HepG2 (cell line): ENCODE measurements around the gene TMEM225B. TPM values are rescaled to one million over a fixed set of nuclear protein-coding genes. Genes with fewer than 3 reads are reported as not detected.

ENCODE experiments used
- ATAC-seq: fragments of 200-7000 bp; cut with Tn5 transposase; 3 replicates; pipeline ENCODE4 v1.9.1; 2020; ENCODE audit warnings: mild to moderate bottlenecking, moderate library complexity
- BruUV-seq: library from RNA; stranded (reverse); fragments of 400-500 nt; replicated peaks from 2 replicates; lab custom pipeline; 2021; lab: Mats Ljungman, UMichigan
- CTCF ChIA-PET: fragments of 300-600 bp; formaldehyde crosslinking; extraction: SDS; loops from one replicate; lab custom pipeline; 2021; ENCODE audit warnings: low total read pairs, inconsistent platforms, low intra/inter-chr PET ratio; lab: Yijun Ruan, JAX
- POLR2A ChIA-PET: fragments of 350-600 bp; sonication (Branson Sonifier 250); formaldehyde crosslinking; loops from one replicate; lab custom pipeline; 2020; ENCODE audit warnings: antibody characterized with exemption, inconsistent platforms; lab: Yijun Ruan, JAX
- DNase-seq: peaks from one replicate; pipeline ENCODE4 v3.0.0-alpha.2; 2015; ENCODE audit warnings: low spot score
- FAIRE-seq: peaks from 3 replicates; lab custom pipeline; 2011; peaks lifted over from hg19 to GRCh38; lab: Jason Lieb, UNC
- H2AFZ ChIP-seq: one replicate; pipeline ENCODE4 v1.6.1; 2011; ENCODE audit warnings: low read length, inconsistent platforms
- H3K27ac ChIP-seq: fragments of 300-600 bp; 3 replicates; pipeline ENCODE4 v1.8.0; 2011; ENCODE audit warnings: mixed run types, mild to moderate bottlenecking, mixed read lengths, low read length, inconsistent platforms; ENCODE audit not compliant: insufficient read depth; ENCODE audit errors: extremely low read length
- H3K27me3 ChIP-seq, 2 experiments: fragments of 200-600 bp in 1 of 2; 2 replicates in 1 of 2; 3 replicates in 1 of 2; pipeline versions ENCODE4 v1.6.0 to v1.8.0; 2011; ENCODE audit warnings: low read length in 2 of 2, mild to moderate bottlenecking in 2 of 2, moderate library complexity in 2 of 2, inconsistent platforms in 1 of 2; ENCODE audit not compliant: insufficient read depth in 2 of 2, control insufficient read depth in 1 of 2
- H3K36me3 ChIP-seq, 2 experiments: fragments of 200-600 bp in 1 of 2; replicated peaks in 1 of 2; 2 replicates in 1 of 2; 3 replicates in 1 of 2; pipeline versions ENCODE4 v1.5.1 to v1.8.0; 2011; ENCODE audit warnings: low read length in 2 of 2, inconsistent platforms in 1 of 2; ENCODE audit not compliant: insufficient read depth in 2 of 2, control insufficient read depth in 1 of 2
- H3K4me1 ChIP-seq: 2 replicates; pipeline ENCODE4 v1.5.1; 2012; ENCODE audit warnings: low read length, inconsistent platforms; ENCODE audit not compliant: insufficient read depth
- H3K4me2 ChIP-seq: 2 replicates; pipeline ENCODE4 v1.6.0; 2011; ENCODE audit warnings: low read depth, low read length, inconsistent platforms
- H3K4me3 ChIP-seq, 3 experiments: fragments of 200-600 bp in 1 of 3; sonication (generic), shearing (Covaris generic) in 1 of 3; replicated peaks in 1 of 3; 2 replicates each; pipeline ENCODE4 v1.5.1; 2011 to 2016; ENCODE audit warnings: low read length in 3 of 3, inconsistent platforms in 2 of 3, low read depth in 2 of 3, mild to moderate bottlenecking in 2 of 3, control low read depth in 1 of 3, mixed read lengths in 1 of 3; ENCODE audit not compliant: insufficient read depth in 1 of 3
- H3K79me2 ChIP-seq: one replicate; pipeline ENCODE4 v1.6.1; 2011; ENCODE audit warnings: low read length, inconsistent platforms; ENCODE audit not compliant: insufficient read depth
- H3K9ac ChIP-seq: 2 replicates; pipeline ENCODE4 v1.6.0; 2011; ENCODE audit warnings: mild to moderate bottlenecking, low read depth, low read length, inconsistent platforms; ENCODE audit not compliant: insufficient read depth
- H3K9me3 ChIP-seq: 2 replicates; pipeline ENCODE4 v1.5.1; 2012; ENCODE audit warnings: mild to moderate bottlenecking, low read length
- H4K20me1 ChIP-seq: 2 replicates; pipeline ENCODE4 v1.6.0; 2011; ENCODE audit warnings: inconsistent platforms, mild to moderate bottlenecking, low read length, moderate library complexity; ENCODE audit not compliant: insufficient read depth
- ATRX ChIP-seq: sonication (generic); formaldehyde crosslinking; IDR thresholded peaks from 2 replicates; pipeline ENCODE4 v1.4.0; 2020; ENCODE audit warnings: missing genetic modification reagents, borderline replicate concordance
- FOXK1 ChIP-seq: sonication (generic); formaldehyde crosslinking; IDR thresholded peaks from 2 replicates; pipeline ENCODE4 v1.4.0; 2020; ENCODE audit warnings: low read depth, missing genetic modification reagents, borderline replicate concordance
- HNRNPL ChIP-seq: fragments of 200-400 bp; formaldehyde crosslinking; IDR thresholded peaks from 2 replicates; pipeline ENCODE4 v1.6.1; 2017; ENCODE audit warnings: mild to moderate bottlenecking, low read depth, low read length
- KDM2A ChIP-seq: sonication (generic); formaldehyde crosslinking; IDR thresholded peaks from 2 replicates; pipeline ENCODE4 v1.4.0; 2020; ENCODE audit warnings: low read depth, missing genetic modification reagents, borderline replicate concordance
- KDM4B ChIP-seq: sonication (generic); formaldehyde crosslinking; IDR thresholded peaks from 2 replicates; pipeline ENCODE4 v1.4.0; 2020; ENCODE audit warnings: missing genetic modification reagents
- MIER2 ChIP-seq: IDR thresholded peaks from 2 replicates; pipeline ENCODE4 v1.6.1; 2016; ENCODE audit warnings: missing biosample characterization, missing genetic modification reagents
- PAF1 ChIP-seq: IDR thresholded peaks from 2 replicates; pipeline ENCODE4 v1.6.1; 2016; ENCODE audit warnings: missing genetic modification reagents, missing compliant biosample characterization
- RCOR2 ChIP-seq: IDR thresholded peaks from 2 replicates; pipeline ENCODE4 v1.6.1; 2016; ENCODE audit warnings: missing biosample characterization, missing genetic modification reagents
- REPIN1 ChIP-seq: sonication (generic); formaldehyde crosslinking; IDR thresholded peaks from 2 replicates; pipeline ENCODE4 v1.8.0; 2022; ENCODE audit warnings: missing genetic modification reagents, low read depth, mild to moderate bottlenecking, borderline replicate concordance
- RFXANK ChIP-seq: IDR thresholded peaks from 2 replicates; pipeline ENCODE4 v1.6.1; 2016
- SMYD3 ChIP-seq: sonication (generic); formaldehyde crosslinking; IDR thresholded peaks from 2 replicates; pipeline ENCODE4 v1.8.1; 2023; ENCODE audit warnings: mild to moderate bottlenecking, missing genetic modification reagents
- STAG1 ChIP-seq: sonication (generic); formaldehyde crosslinking; IDR thresholded peaks from 2 replicates; pipeline ENCODE4 v1.4.0; 2020; ENCODE audit warnings: missing genetic modification reagents
- TEAD3 ChIP-seq: optimal IDR thresholded peaks from 2 replicates; pipeline ENCODE3; 2016; ENCODE audit warnings: borderline replicate concordance
- USF2 ChIP-seq, 2 experiments: sonication (generic) in 1 of 2; formaldehyde crosslinking in 1 of 2; IDR thresholded peaks; 2 replicates each; pipeline versions ENCODE4 v1.5.1 to v1.6.1; 2011 to 2020; ENCODE audit warnings: borderline replicate concordance in 1 of 2, low read depth in 1 of 2, low read length in 1 of 2, mild to moderate bottlenecking in 1 of 2, missing genetic modification reagents in 1 of 2, moderate library complexity in 1 of 2
- ZBTB21 ChIP-seq: sonication (generic); formaldehyde crosslinking; IDR thresholded peaks from 2 replicates; pipeline ENCODE4 v1.4.0; 2020; ENCODE audit warnings: missing genetic modification reagents
- ZNF24 ChIP-seq: fragments of 450-650 bp; IDR thresholded peaks from 2 replicates; pipeline ENCODE4 v1.6.1; 2017; ENCODE audit warnings: antibody characterized with exemption, mild to moderate bottlenecking
- ZNF430 ChIP-seq: sonication (generic); formaldehyde crosslinking; IDR thresholded peaks from 2 replicates; pipeline ENCODE4 v1.9.0; 2021; ENCODE audit warnings: mild to moderate bottlenecking, missing genetic modification reagents
- ZNF556 ChIP-seq: sonication (generic); formaldehyde crosslinking; IDR thresholded peaks from 2 replicates; pipeline ENCODE4 v1.4.0; 2020; ENCODE audit warnings: mild to moderate bottlenecking, missing genetic modification reagents, borderline replicate concordance
- ZNF709 ChIP-seq: sonication (generic); formaldehyde crosslinking; IDR thresholded peaks from 2 replicates; pipeline ENCODE4 v1.5.0; 2020; ENCODE audit warnings: mild to moderate bottlenecking, missing genetic modification reagents
- WGBS: methylation state at CpG from one replicate; pipeline ENCODE4 v1.1.6; 2017; ENCODE audit warnings: low lambda C conversion rate; 5-methylcytosine and 5-hydroxymethylcytosine counted together
- in situ Hi-C: cut with HindIII; loops from 2 replicates; pipeline ENCODE4 v1.10.0; 2017; ENCODE audit warnings: low pct_unique_long_range_greater_than_20kb; ENCODE audit not compliant: extremely low pct_ligation_motif_present
- intact Hi-C: fragments of 100-400 bp; cut with micrococcal nuclease; formaldehyde crosslinking; loops from one replicate; pipeline ENCODE4 v1.10.0; 2022; ENCODE audit not compliant: unreplicated experiment
- polyA plus RNA-seq, 8 experiments: library from polyadenylated mRNA; depleted of rRNA in 3 of 8; stranded (reverse) in 7 of 8; unstranded in 1 of 8; fragments of >200 nt; fragmentation: Illumina TruSeq in 4 of 8; extraction: Trizol in 4 of 8; gene quantifications; 2 replicates each; pipeline versions ENCODE4 v1.2.1 to v1.2.3, GENCODE V29; 2011 to 2016; ENCODE audit warnings: low read depth in 4 of 8, missing spikeins in 1 of 8, mixed read lengths in 1 of 8; ENCODE audit not compliant: insufficient read depth in 1 of 8
- total RNA-seq, 5 experiments: library from RNA; depleted of rRNA; stranded (reverse); fragments of >200 nt; fragmentation: Illumina TruSeq; extraction: Trizol; gene quantifications; 2 replicates each; pipeline ENCODE4 v1.2.3, GENCODE V29; 2016; ENCODE audit warnings: low read depth in 1 of 5

Gene TMEM225B
- total and polyA plus RNA-seq, 2 of the 13 experiments (the other 11 are each of a cell fraction or from before 2014, with no cell fraction given) = 0.78 to 0.95 TPM

DNA sequence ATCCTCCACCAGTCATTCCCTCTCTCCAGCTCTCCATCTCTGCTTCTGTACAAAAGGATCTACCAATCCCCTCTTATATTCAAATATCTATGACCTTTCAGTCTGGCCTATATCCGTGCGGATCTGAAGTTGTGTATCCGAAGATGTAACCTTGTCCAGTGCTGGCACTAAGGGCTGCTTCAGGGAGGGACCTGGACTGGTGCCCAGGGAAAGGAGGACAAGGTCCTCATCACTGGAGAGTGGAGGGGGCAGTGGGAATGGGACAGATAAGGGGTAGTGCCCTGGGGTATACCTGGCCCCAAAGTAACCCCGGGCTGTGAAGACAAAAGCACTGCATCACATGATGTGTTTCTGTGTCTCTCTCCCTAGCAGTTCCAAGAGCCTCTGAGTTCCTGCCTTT, 1.8 kb downstream of the TMEM225B start:
- ATAC-seq = no peak; the same call in 2 of the 3 replicates
- Histone ChIP-seq H3K27ac (no peak overlapping the region), H4K20me1 (no peaks in the 10 kb centered on the region), H3K4me1 (peaks cover 14% of the 10 kb centered on the region), H3K9me3 (no peaks in the 10 kb centered on the region), H3K36me3 (no peaks in the 10 kb centered on the region), H3K27me3 (no peaks in the 10 kb centered on the region), H3K79me2 (no peaks in the 10 kb centered on the region), H2AFZ (no peak overlapping the region), H3K9ac (no peak overlapping the region), H3K4me3 (no peak overlapping the region), H3K4me2 (no peak overlapping the region)
- POLR2A ChIA-PET = no interaction called here
- no peak for FAIRE-seq
- no peak for DNase-seq
- intact Hi-C loops (no loop called here), in situ Hi-C loops (no loop called here)
- BruUV-seq = no TSS peak
- CTCF ChIA-PET = no interaction called here
- WGBS = 25% methylated on average over 4 of the region's 4 CpGs
- TF ChIP-seq KDM4B (CRISPR knock-in tag) (no peak), ZNF556 (no peak), RFXANK (no peak), SMYD3 (CRISPR knock-in tag) (no peak), MIER2 (CRISPR knock-in tag) (no peak), ZNF430 (CRISPR knock-in tag) (no peak)

- ATAC-seq (peak; percentile 75), DNase-seq (no peak)
- CTCF ChIA-PET = interaction anchor here (1.0 kb wide), 1 partner anchor 76 kb away, joined by 3 read pairs; no protein-coding TSS in a partner anchor
- TF ChIP-seq ZNF24 (no peak), PAF1 (no peak), ATRX (CRISPR knock-in tag) (no peak), USF2 (IDR thresholded peaks at IDR 0.05; ENCODE audit: low read depth, low read length) (no peak), USF2 (CRISPR knock-in tag; IDR thresholded peaks at IDR 0.05; ENCODE audit: borderline replicate concordance) (no peak), KDM2A (CRISPR knock-in tag) (no peak), FOXK1 (CRISPR knock-in tag) (no peak), REPIN1 (CRISPR knock-in tag) (no peak), STAG1 (CRISPR knock-in tag) (peak; percentile 30), HNRNPL (0 out of 2 replicates have a peak, but pooled peaks have one; percentile 38), ZNF709 (CRISPR knock-in tag) (no peak), ZBTB21 (CRISPR knock-in tag) (no peak), TEAD3 (CRISPR knock-in tag) (peak; percentile 29), RCOR2 (no peak)
Observed at GRCh38 chr7:99601656-99602310, 3.7 kb downstream of the TMEM225B start.

More at GRCh38 chr7:99601656-99602310, 3.7 kb downstream of the TMEM225B start:
- POLR2A ChIA-PET = interaction anchor here (1.6 kb wide), 1 partner anchor 43 kb away, joined by 5 read pairs; the partner anchor contains the start of gene ZNF655
- Histone ChIP-seq H3K9ac (no peak overlapping the region), H3K4me1 (peaks cover 24% of the 10 kb centered on the region), H3K4me2 (peak overlapping the region; percentile 72; the same call in 1 of the 2 replicates), H3K36me3 (no peaks in the 10 kb centered on the region), H3K27ac (no peak overlapping the region), H3K4me3 (no peak overlapping the region), H3K9me3 (no peaks in the 10 kb centered on the region), H3K79me2 (no peaks in the 10 kb centered on the region), H2AFZ (no peak overlapping the region), H3K27me3 (no peaks in the 10 kb centered on the region), H4K20me1 (no peaks in the 10 kb centered on the region)
- in situ Hi-C loops = no loop called here
- no TSS peak for BruUV-seq
- WGBS = 48% methylated on average over 3 of the region's 7 CpGs
- intact Hi-C loops = loop anchor here (1.0 kb wide), 1 partner anchor 14 kb away; no protein-coding TSS in a partner anchor
- FAIRE-seq = no peak
